ENCODE data around the gene TMEM164. TPM values are rescaled to one million over a fixed set of nuclear protein-coding genes. Genes with fewer than 3 reads are reported as not detected.
A peak's percentile ranks its signal among the peaks of the same experiment; 100 is the strongest.

Gene TMEM164
- total and polyA plus RNA-seq, 7 donors, result 14.5 to 42.4 (median 31.7) TPM

DNA sequence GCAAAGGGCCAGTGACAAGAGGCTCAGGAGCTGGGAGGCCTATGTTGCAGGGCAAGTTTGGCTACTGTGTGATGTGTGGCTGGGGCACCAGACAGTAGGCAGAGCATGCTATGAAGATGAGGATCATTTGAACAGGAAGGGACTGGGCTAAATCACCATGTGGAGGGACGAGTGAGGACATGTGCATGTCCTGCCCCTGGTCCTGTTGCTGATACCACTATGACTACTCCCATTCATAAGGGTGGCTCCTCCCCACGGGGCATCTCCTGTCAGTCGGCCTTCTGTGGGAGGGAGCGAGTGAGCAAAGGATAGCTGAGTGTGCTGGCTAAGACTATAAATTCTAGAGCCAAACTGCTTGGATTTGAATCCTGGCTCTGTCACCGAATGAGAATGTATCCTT, 139.2 kb downstream of the TMEM164 start:
- intact Hi-C loops (cut with DNase I), result loop anchor here in 1 of 2 donors (10.0 kb wide), 2 partner anchors 117 to 227 kb away; no protein-coding TSS in a partner anchor
- peak in 1 of 2 donors; percentile 17 for DNase-seq
- WGBS, 3 donors, result 25 to 37% (median 32%) methylated on average over 4 to 5 of the region's 5 CpGs
- H3K27me3 ChIP-seq (ENCODE audit: insufficient read depth in 3 of 3, low read length in 2 of 3), result peaks cover 0 to 13% (median 0%) of the 10 kb centered on the region in 3 donors
- H3K9me3 ChIP-seq, result no peaks in the 10 kb centered on the region
- peaks cover 17% of the 10 kb centered on the region for H3K4me1 ChIP-seq
- H3K4me3 ChIP-seq, result no peak overlapping the region
- TF ChIP-seq, protein P1, sequence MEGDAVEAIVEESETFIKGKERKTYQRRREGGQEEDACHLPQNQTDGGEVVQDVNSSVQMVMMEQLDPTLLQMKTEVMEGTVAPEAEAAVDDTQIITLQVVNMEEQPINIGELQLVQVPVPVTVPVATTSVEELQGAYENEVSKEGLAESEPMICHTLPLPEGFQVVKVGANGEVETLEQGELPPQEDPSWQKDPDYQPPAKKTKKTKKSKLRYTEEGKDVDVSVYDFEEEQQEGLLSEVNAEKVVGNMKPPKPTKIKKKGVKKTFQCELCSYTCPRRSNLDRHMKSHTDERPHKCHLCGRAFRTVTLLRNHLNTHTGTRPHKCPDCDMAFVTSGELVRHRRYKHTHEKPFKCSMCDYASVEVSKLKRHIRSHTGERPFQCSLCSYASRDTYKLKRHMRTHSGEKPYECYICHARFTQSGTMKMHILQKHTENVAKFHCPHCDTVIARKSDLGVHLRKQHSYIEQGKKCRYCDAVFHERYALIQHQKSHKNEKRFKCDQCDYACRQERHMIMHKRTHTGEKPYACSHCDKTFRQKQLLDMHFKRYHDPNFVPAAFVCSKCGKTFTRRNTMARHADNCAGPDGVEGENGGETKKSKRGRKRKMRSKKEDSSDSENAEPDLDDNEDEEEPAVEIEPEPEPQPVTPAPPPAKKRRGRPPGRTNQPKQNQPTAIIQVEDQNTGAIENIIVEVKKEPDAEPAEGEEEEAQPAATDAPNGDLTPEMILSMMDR (IDR thresholded peaks at IDR 0.05), result no peak
- H3K36me3 ChIP-seq (ENCODE audit: insufficient read depth in 1 of 2, low read depth in 1 of 2), result peaks cover 0 to 6% of the 10 kb centered on the region in 2 donors
- peak overlapping the region; percentile 42 for H3K27ac ChIP-seq
- peak; percentile 49 to 68 (median 58) for ATAC-seq

DNA sequence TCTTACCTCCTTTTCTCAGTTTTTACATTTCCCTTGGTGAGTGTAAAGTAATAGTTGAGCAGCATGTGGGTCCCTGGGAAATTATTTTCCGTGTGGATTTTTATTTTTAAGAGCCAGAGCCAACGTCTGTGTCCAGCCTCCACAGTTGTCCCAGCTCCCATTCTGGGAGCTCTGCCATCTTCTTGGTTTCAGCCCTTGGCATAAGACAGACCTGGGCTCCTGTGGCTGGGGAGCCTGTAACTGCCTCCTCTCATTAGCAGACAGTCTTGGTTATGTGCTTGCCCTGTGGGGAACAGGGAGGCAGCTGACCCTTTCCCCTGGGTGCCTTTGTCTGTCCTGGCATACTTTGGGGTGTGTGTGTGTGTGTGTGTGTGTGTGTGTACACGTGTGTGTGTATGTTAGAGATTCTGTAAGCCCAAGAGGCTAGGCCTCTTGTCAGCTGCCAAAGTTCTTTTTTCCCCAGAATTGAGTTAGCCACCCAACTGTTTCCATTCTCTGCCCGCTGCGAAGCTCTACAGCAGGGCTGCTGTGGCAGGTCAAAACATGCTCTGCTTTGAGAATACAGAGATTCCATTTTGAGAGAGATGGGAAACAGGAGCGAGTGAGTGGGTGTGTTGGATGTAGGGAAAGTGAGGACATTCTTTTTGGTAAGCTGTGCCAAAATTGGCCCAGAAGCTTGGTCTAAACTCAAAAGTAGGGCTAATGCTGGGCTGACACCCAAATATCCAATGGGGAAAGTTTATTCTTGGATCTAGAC, 140.7 kb downstream of the TMEM164 start:
- TF ChIP-seq, protein P1 (IDR thresholded peaks at IDR 0.05), result no peak
- Histone ChIP-seq H3K4me1 (peaks cover 17% of the 10 kb centered on the region), H3K4me3 (no peak overlapping the region), H3K9me3 (no peaks in the 10 kb centered on the region), H3K36me3 (ENCODE audit: insufficient read depth in 1 of 2, low read depth in 1 of 2) (peaks cover 0 to 6% of the 10 kb centered on the region in 2 donors), H3K27me3 (ENCODE audit: insufficient read depth in 3 of 3, low read length in 2 of 3) (peaks cover 0 to 8% (median 0%) of the 10 kb centered on the region in 3 donors), H3K27ac (peak overlapping the region; percentile 49)
- ATAC-seq (peak; percentile 68 to 85 (median 80)), DNase-seq (peak; percentile 20 to 64)
- intact Hi-C loops (cut with DNase I), result loop anchor here in 1 of 2 donors (10.0 kb wide), 2 partner anchors 119 to 229 kb away; no protein-coding TSS in a partner anchor
- 23 to 36% (median 29%) methylated on average over 4 to 6 of the region's 6 CpGs for WGBS, 3 donors

DNA sequence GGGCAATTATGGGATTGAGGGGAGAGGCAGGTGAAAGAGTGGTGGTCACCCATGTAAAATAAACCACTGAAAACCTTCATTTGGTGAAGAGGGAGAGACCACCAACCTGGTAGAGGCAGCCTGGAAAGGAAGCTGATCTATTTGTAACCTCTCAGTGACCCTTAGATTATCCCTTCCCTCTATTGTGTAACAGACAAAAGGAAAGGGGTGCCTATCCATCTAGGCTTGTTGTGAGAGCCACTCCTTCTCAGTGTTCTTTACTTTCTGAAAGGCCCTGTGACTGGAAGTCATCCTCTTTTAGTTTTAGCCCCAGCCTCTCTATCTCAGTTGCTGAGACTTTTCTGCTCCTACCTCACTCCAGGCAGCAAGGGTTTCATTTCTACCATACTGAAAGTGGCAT, 142.4 kb downstream of the TMEM164 start:
- Histone ChIP-seq H3K9me3 (no peaks in the 10 kb centered on the region), H3K4me3 (no peak overlapping the region), H3K27me3 (ENCODE audit: insufficient read depth in 3 of 3, low read length in 2 of 3) (peaks cover 0 to 8% (median 0%) of the 10 kb centered on the region in 3 donors), H3K27ac (peak overlapping the region; percentile 49), H3K4me1 (peaks cover 17% of the 10 kb centered on the region), H3K36me3 (ENCODE audit: insufficient read depth in 1 of 2, low read depth in 1 of 2) (peaks cover 0 to 10% of the 10 kb centered on the region in 2 donors)
- TF ChIP-seq, protein P1 (IDR thresholded peaks at IDR 0.05), result no peak
- DNase-seq, result no peak
- ATAC-seq, result no peak
- intact Hi-C loops (cut with DNase I), result loop anchor here (5.0 to 10.0 kb wide), 3 partner anchors 121 to 233 kb away; no protein-coding TSS in a partner anchor

DNA sequence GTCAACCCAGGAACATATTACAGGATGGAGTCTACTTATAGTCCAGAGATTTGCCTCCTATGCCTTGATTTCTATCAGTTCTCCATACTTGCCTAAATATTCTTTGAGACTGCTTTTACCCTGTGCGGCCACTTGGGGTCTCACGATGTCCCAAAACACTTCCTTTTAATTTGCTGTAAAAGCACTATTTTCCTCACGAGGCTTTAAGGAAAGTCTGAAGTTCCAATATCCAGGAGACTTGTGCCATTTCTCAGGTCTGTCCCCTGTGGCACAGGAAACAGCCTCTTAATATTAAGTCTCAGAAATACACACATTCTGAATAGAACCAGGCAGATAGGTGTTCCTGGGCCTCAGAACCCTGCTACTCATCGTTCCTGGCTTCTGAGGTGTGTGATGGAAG, 142.9 kb downstream of the TMEM164 start:
- 18 to 37% (median 23%) methylated on average over 4 of the region's 4 CpGs for WGBS, 3 donors
- TF ChIP-seq, protein P1 (IDR thresholded peaks at IDR 0.05), result peak; percentile 52
- Histone ChIP-seq H3K4me1 (peaks cover 17% of the 10 kb centered on the region), H3K27ac (peak overlapping the region; percentile 49), H3K9me3 (no peaks in the 10 kb centered on the region), H3K36me3 (ENCODE audit: insufficient read depth in 1 of 2, low read depth in 1 of 2) (peaks cover 0 to 10% of the 10 kb centered on the region in 2 donors), H3K27me3 (ENCODE audit: insufficient read depth in 3 of 3, low read length in 2 of 3) (peaks cover 0 to 8% (median 0%) of the 10 kb centered on the region in 3 donors), H3K4me3 (no peak overlapping the region)
- intact Hi-C loops (cut with DNase I), result loop anchor here (5.0 to 10.0 kb wide), 3 partner anchors 121 to 234 kb away; no protein-coding TSS in a partner anchor
- peak in 2 of 4 donors; percentile 28 to 59 for ATAC-seq
- no peak for DNase-seq
